WTC11 (cell line): ENCODE results near the gene WDR26. TPM values are rescaled to one million over a fixed set of nuclear protein-coding genes. Genes with fewer than 3 reads are reported as not detected.

Experiments
- ATAC-seq: fragments of 200-7000 bp; cut with Tn5 transposase; 2 replicates; pipeline ENCODE4 v1.10.0; 2021; ENCODE audit warnings: mild to moderate bottlenecking, moderate library complexity
- Bru-seq: library from RNA; stranded (reverse); fragments of 400-500 nt; gene quantifications from one replicate; lab custom pipeline; 2021; lab: Mats Ljungman, UMichigan
- CTCF ChIA-PET: fragments of 300-600 bp; sonication (Branson Sonifier 250); formaldehyde crosslinking; loops from one replicate; lab custom pipeline; 2021; ENCODE audit warnings: antibody characterized with exemption; lab: Charles Lee
- POLR2A ChIA-PET: fragments of 350-600 bp; sonication (Branson Sonifier 250); formaldehyde crosslinking; loops from one replicate; lab custom pipeline; 2021; ENCODE audit warnings: antibody characterized with exemption; lab: Charles Lee
- DNase-seq: peaks from one replicate; pipeline ENCODE4 v3.0.0; 2021; ENCODE audit warnings: low spot score
- H3K27ac Mint-ChIP-seq: 2 replicates; pipeline ENCODE4 v1.8.0; 2021; ENCODE audit warnings: mixed read lengths
- H3K27me3 Mint-ChIP-seq: 2 replicates; pipeline ENCODE4 v1.8.0; 2021; ENCODE audit warnings: low read depth, mild to moderate bottlenecking, moderate library complexity, mixed read lengths
- H3K36me3 Mint-ChIP-seq: 2 replicates; pipeline ENCODE4 v1.8.0; 2021; ENCODE audit warnings: mixed read lengths
- H3K4me1 Mint-ChIP-seq: 2 replicates; pipeline ENCODE4 v1.8.0; 2022; ENCODE audit warnings: mixed read lengths
- H3K4me3 Mint-ChIP-seq: 2 replicates; pipeline ENCODE4 v1.8.0; 2021; ENCODE audit warnings: mild to moderate bottlenecking, moderate library complexity, mixed read lengths
- H3K9me3 Mint-ChIP-seq: 2 replicates; pipeline ENCODE4 v1.8.0; 2021; ENCODE audit warnings: mixed read lengths
- AFF4 ChIP-seq: sonication (generic); formaldehyde crosslinking; IDR thresholded peaks from 2 replicates; pipeline ENCODE4 v1.8.1; 2023; ENCODE audit warnings: mild to moderate bottlenecking, missing genetic modification reagents, borderline replicate concordance
- ATF2 ChIP-seq: sonication (generic); formaldehyde crosslinking; IDR thresholded peaks from 2 replicates; pipeline ENCODE4 v1.8.1; 2022; ENCODE audit warnings: low read depth, missing genetic modification reagents, borderline replicate concordance
- CDX4 ChIP-seq: fragments of 250-450 bp; sonication (Bioruptor Pico); IDR thresholded peaks from 2 replicates; pipeline ENCODE4 v1.9.0; 2021; ENCODE audit warnings: moderate library complexity, mild to moderate bottlenecking, inconsistent platforms, borderline replicate concordance
- CTCF ChIP-seq: fragments of 200-600 bp; IDR thresholded peaks from 2 replicates; pipeline ENCODE4 v1.8.0; 2022; ENCODE audit warnings: antibody characterized with exemption
- ERG ChIP-seq: fragments of 250-450 bp; sonication (Bioruptor Pico); IDR thresholded peaks from 2 replicates; pipeline ENCODE4 v1.8.0; 2021; ENCODE audit warnings: mild to moderate bottlenecking
- ESRRA ChIP-seq: sonication (generic); formaldehyde crosslinking; IDR thresholded peaks from 2 replicates; pipeline ENCODE4 v1.8.1; 2022; ENCODE audit warnings: mild to moderate bottlenecking, missing genetic modification reagents, borderline replicate concordance
- ETV6 ChIP-seq: sonication (generic); formaldehyde crosslinking; IDR thresholded peaks from 2 replicates; pipeline ENCODE4 v1.8.1; 2022; ENCODE audit warnings: mild to moderate bottlenecking, missing genetic modification reagents
- FOXP4 ChIP-seq: sonication (generic); formaldehyde crosslinking; IDR thresholded peaks from 2 replicates; pipeline ENCODE4 v1.8.0; 2022; ENCODE audit warnings: mild to moderate bottlenecking, missing genetic modification reagents
- GTF2I ChIP-seq: fragments of 250-450 bp; sonication (Bioruptor Pico); conservative IDR thresholded peaks from 2 replicates; pipeline ENCODE4 v1.4.0; 2021; ENCODE audit warnings: mild to moderate bottlenecking
- IRF2 ChIP-seq: sonication (generic); formaldehyde crosslinking; IDR thresholded peaks from 2 replicates; pipeline ENCODE4 v1.8.0; 2022; ENCODE audit warnings: low read depth, missing genetic modification reagents, borderline replicate concordance
- JUN ChIP-seq: sonication (generic); formaldehyde crosslinking; IDR thresholded peaks from 2 replicates; pipeline ENCODE4 v1.8.0; 2023; ENCODE audit warnings: mild to moderate bottlenecking, missing genetic modification reagents
- NFATC4 ChIP-seq: fragments of 250-450 bp; sonication (Bioruptor Pico); IDR thresholded peaks from 2 replicates; pipeline ENCODE4 v1.9.0; 2021; ENCODE audit warnings: mild to moderate bottlenecking
- NR3C1 ChIP-seq: sonication (generic); formaldehyde crosslinking; conservative IDR thresholded peaks from 2 replicates; pipeline ENCODE4 v1.8.1; 2023; ENCODE audit warnings: low read depth, mild to moderate bottlenecking, missing genetic modification reagents
- RORB ChIP-seq: fragments of 250-450 bp; sonication (Bioruptor Pico); IDR thresholded peaks from 2 replicates; pipeline ENCODE4 v1.9.0; 2021; ENCODE audit warnings: mild to moderate bottlenecking
- TP53 ChIP-seq: sonication (generic); formaldehyde crosslinking; IDR thresholded peaks from 2 replicates; pipeline ENCODE4 v1.8.1; 2023; ENCODE audit warnings: mild to moderate bottlenecking, missing genetic modification reagents
- USF1 ChIP-seq: sonication (generic); formaldehyde crosslinking; IDR thresholded peaks from 2 replicates; pipeline ENCODE4 v1.8.0; 2022; ENCODE audit warnings: mild to moderate bottlenecking, missing genetic modification reagents
- ZNF423 ChIP-seq: fragments of 250-450 bp; sonication (Bioruptor Pico); IDR thresholded peaks from 2 replicates; pipeline ENCODE4 v2.1.2; 2022; ENCODE audit warnings: mild to moderate bottlenecking, moderate library complexity
- ZNF512 ChIP-seq: sonication (generic); formaldehyde crosslinking; IDR thresholded peaks from 2 replicates; pipeline ENCODE4 v1.8.1; 2022; ENCODE audit warnings: missing genetic modification reagents, borderline replicate concordance
- ZNF671 ChIP-seq: fragments of 250-450 bp; sonication (Bioruptor Pico); IDR thresholded peaks from 2 replicates; pipeline ENCODE4 v1.8.0; 2021; ENCODE audit warnings: mild to moderate bottlenecking
- ZSCAN18 ChIP-seq: fragments of 250-450 bp; sonication (Bioruptor Pico); IDR thresholded peaks from 2 replicates; pipeline ENCODE4 v2.1.2; 2022; ENCODE audit warnings: mild to moderate bottlenecking, moderate library complexity
- long read RNA-seq, 3 experiments: library from RNA in 1 of 3; library from capped mRNA in 1 of 3; library from polyadenylated mRNA in 1 of 3; unstranded in 2 of 3; stranded (forward) in 1 of 3; transcript quantifications; one replicate each; pipeline ENCODE4 v2.0.0, GENCODE V29; 2021
- total RNA-seq: library from RNA; stranded (reverse); gene quantifications from 3 replicates; pipeline ENCODE4 v1.2.3, GENCODE V29; 2021

The WDR26 gene
- 64.9 to 66.1 TPM (median 65.3 TPM) in 3 replicates for total RNA-seq
- Bru-seq, nascent RNA = percentile 94 among the genes with signal in this experiment
- long read RNA-seq, experiment 1, full-length matches to known transcripts = 2 of 82 reads
- long read RNA-seq, experiment 1, partial matches to known transcripts = 24 of 82 reads
- long read RNA-seq, experiment 1, other reads (novel, unspliced or antisense) = 56 of 82 reads
- long read RNA-seq, experiment 2, full-length matches to known transcripts = 11 of 97 reads
- long read RNA-seq, experiment 2, partial matches to known transcripts = 13 of 97 reads
- long read RNA-seq, experiment 2, other reads (novel, unspliced or antisense) = 73 of 97 reads
- long read RNA-seq, experiment 3, partial matches to known transcripts = 1 of 2 reads
- long read RNA-seq, experiment 3, other reads (novel, unspliced or antisense) = 1 of 2 reads

- H3K27ac Mint-ChIP-seq = peak within 1 kb of the TSS; percentile 89
- no peaks in the 10 kb centered on the region for H3K9me3 Mint-ChIP-seq
- peaks cover 22% of the 10 kb centered on the region for H3K36me3 Mint-ChIP-seq
- DNase-seq (peak; percentile 74), ATAC-seq (peak; percentile 87)
- H3K4me3 Mint-ChIP-seq = peak within 1 kb of the TSS; percentile 90
- ChIA-PET POLR2A (interaction anchor here (0.6 to 1.1 kb wide), 2 partner anchors 22 to 63 kb away, joined by 4 to 5 read pairs; no protein-coding TSS in a partner anchor), CTCF (interaction anchor here (0.6 to 1.2 kb wide), 3 partner anchors 22 to 530 kb away, joined by 3 to 6 read pairs (median 3); no protein-coding TSS in a partner anchor)
- H3K27me3 Mint-ChIP-seq = no peaks in the 10 kb centered on the region; the same call in 1 of the 2 replicates
- H3K4me1 Mint-ChIP-seq = peaks cover 42% of the 10 kb centered on the region
- TF ChIP-seq ERG (CRISPR knock-in tag) (no peak), CTCF (no peak), JUN (CRISPR knock-in tag) (no peak), NR3C1 (CRISPR knock-in tag) (no peak), FOXP4 (CRISPR knock-in tag) (peak; percentile 41; the same call in 1 of the 2 replicates), CDX4 (no peak), ATF2 (CRISPR knock-in tag) (no peak), TP53 (CRISPR knock-in tag) (no peak), USF1 (CRISPR knock-in tag) (peak; percentile 84), ZNF512 (CRISPR knock-in tag) (no peak), ZSCAN18 (no peak), GTF2I (CRISPR knock-in tag) (no peak), ETV6 (peak; percentile 72), AFF4 (CRISPR knock-in tag) (no peak), ZNF671 (no peak), ZNF423 (CRISPR knock-in tag) (no peak), ESRRA (no peak), NFATC4 (CRISPR knock-in tag) (no peak), RORB (CRISPR knock-in tag) (no peak), IRF2 (no peak)
These were observed at the start of gene WDR26 for GRCh38 chr1:224434691-224435317. Gene WDR26 (minus strand): TSS chr1:224434797.
